ENCODE results near the gene ZBTB44. TPM values are rescaled to one million over a fixed set of nuclear protein-coding genes. Genes with fewer than 3 reads are reported as not detected.

Gene ZBTB44
- total RNA-seq, 2 donors from 2014 or later: 66.1 to 69.2 TPM

GRCh38 chr11:130177782-130178181 is 136.9 kb downstream of the ZBTB44 start:
- Histone ChIP-seq H3K4me3 (ENCODE audit: low read length) (no peak overlapping the region), H3K9ac (ENCODE audit: extremely low read depth, low read length, poor library complexity, severe bottlenecking) (no peak overlapping the region), H3K27ac (ENCODE audit: low read depth, low read length) (no peak overlapping the region), H3K36me3 (ENCODE audit: control insufficient read depth, insufficient read depth, low read length) (no peaks in the 10 kb centered on the region), H3K4me1 (ENCODE audit: control insufficient read depth, insufficient read depth, low read length) (peaks cover 4% of the 10 kb centered on the region), H3K27me3 (ENCODE audit: control insufficient read depth, insufficient read depth, low read length, poor library complexity, severe bottlenecking) (no peaks in the 10 kb centered on the region), H3K9me3 (ENCODE audit: control insufficient read depth, low read length) (no peaks in the 10 kb centered on the region)
- Mint-ChIP-seq H3K36me3 (ENCODE audit: low read depth) (no peaks in the 10 kb centered on the region), H3K4me1 (peaks cover 7% of the 10 kb centered on the region), H3K4me3 (no peak overlapping the region), H3K9me3 (peaks cover 5% of the 10 kb centered on the region), H3K27me3 (ENCODE audit: insufficient read depth) (no peaks in the 10 kb centered on the region), H3K27ac (no peak overlapping the region)
- no peak for DNase-seq
- no peak for TF ChIP-seq CTCF (conservative IDR thresholded peaks at IDR 0.05)
- 94 to 100% methylated on average over 8 to 10 of the region's 10 CpGs for WGBS, 2 experiments (ENCODE audit: insufficient coverage in 1 of 2, insufficient read length in 1 of 2)

Other genes with a start within 250 kb of the ZBTB44 start
- gene APLP2, start 245.0 kb downstream of the ZBTB44 start, total RNA-seq: 100 to 1,000 TPM; 821 to 864 TPM
- gene ST14, start 155.1 kb downstream of the ZBTB44 start, total RNA-seq: 10 to 100 TPM; 17.5 to 21.7 TPM
- gene ADAMTS8, start 113.7 kb upstream of the ZBTB44 start, total RNA-seq: 1 to 10 TPM in 1 of 2 donors, under 1 TPM in 1; 1.00 to 4.0 TPM
- gene ADAMTS15, start 133.7 kb upstream of the ZBTB44 start, total RNA-seq: 1 to 10 TPM in 1 of 2 donors, under 1 TPM in 1; 0.27 to 1.0 TPM